H9 (cell line): Measurements from ENCODE around the gene HS2ST1. TPM values are rescaled to one million over a fixed set of nuclear protein-coding genes. Genes with fewer than 3 reads are reported as not detected.

Experiments
- DNase-seq: peaks from one replicate; pipeline ENCODE4 v3.0.0-alpha.2; 2017
- H2AFZ ChIP-seq: one replicate; pipeline ENCODE4 v1.6.1; 2013; ENCODE audit warnings: mild to moderate bottlenecking, low read length, control low read depth, moderate library complexity
- H2AK5ac ChIP-seq: 2 replicates; pipeline ENCODE4 v1.6.1; 2013; ENCODE audit warnings: low read length, control low read depth, mixed read lengths; ENCODE audit not compliant: insufficient read length
- H2BK120ac ChIP-seq: one replicate; pipeline ENCODE4 v1.6.1; 2013; ENCODE audit warnings: low read depth, mild to moderate bottlenecking, low read length, control low read depth, inconsistent platforms; ENCODE audit not compliant: poor library complexity, severe bottlenecking
- H2BK12ac ChIP-seq: 2 replicates; pipeline ENCODE4 v1.6.1; 2013; ENCODE audit warnings: low read length, control low read depth, mixed read lengths, low read depth; ENCODE audit not compliant: insufficient read length
- H2BK15ac ChIP-seq: 2 replicates; pipeline ENCODE4 v1.6.1; 2013; ENCODE audit warnings: low read depth, low read length, control low read depth
- H2BK20ac ChIP-seq: one replicate; pipeline ENCODE4 v1.6.1; 2013; ENCODE audit warnings: low read depth, mild to moderate bottlenecking, low read length, control low read depth, inconsistent platforms; ENCODE audit not compliant: poor library complexity, severe bottlenecking
- H2BK5ac ChIP-seq: 2 replicates; pipeline ENCODE4 v1.6.1; 2013; ENCODE audit warnings: low read length, control low read depth, mixed read lengths; ENCODE audit not compliant: insufficient read length
- H3K14ac ChIP-seq: 2 replicates; pipeline ENCODE4 v1.6.1; 2013; ENCODE audit warnings: low read length, control low read depth; ENCODE audit not compliant: insufficient read depth
- H3K18ac ChIP-seq: 2 replicates; pipeline ENCODE4 v1.6.1; 2013; ENCODE audit warnings: low read depth, mild to moderate bottlenecking, mixed read lengths, low read length, control low read depth; ENCODE audit not compliant: insufficient read length
- H3K23ac ChIP-seq: 2 replicates; pipeline ENCODE4 v1.6.1; 2013; ENCODE audit warnings: low read length, control low read depth, mixed read lengths, low read depth; ENCODE audit not compliant: insufficient read length
- H3K23me2 ChIP-seq: 2 replicates; pipeline ENCODE4 v1.6.1; 2013; ENCODE audit warnings: low read depth, mild to moderate bottlenecking, mixed read lengths, low read length, control low read depth; ENCODE audit not compliant: insufficient read length, poor library complexity, severe bottlenecking
- H3K27ac ChIP-seq: 2 replicates; pipeline ENCODE4 v1.5.1; 2013; ENCODE audit warnings: low read length, control low read depth, mixed read lengths, low read depth; ENCODE audit not compliant: insufficient read length
- H3K27me3 ChIP-seq: 2 replicates; pipeline ENCODE4 v1.6.1; 2013; ENCODE audit warnings: low read length, control low read depth, inconsistent platforms; ENCODE audit not compliant: insufficient read depth
- H3K4ac ChIP-seq: 2 replicates; pipeline ENCODE4 v1.6.1; 2013; ENCODE audit warnings: low read depth, mild to moderate bottlenecking, control low read depth, inconsistent platforms, low read length, moderate library complexity
- H3K4me1 ChIP-seq: 2 replicates; pipeline ENCODE4 v1.6.1; 2013; ENCODE audit warnings: low read length, control low read depth, inconsistent platforms; ENCODE audit not compliant: insufficient read depth
- H3K4me2 ChIP-seq: 2 replicates; pipeline ENCODE4 v1.6.1; 2013; ENCODE audit warnings: low read length, control low read depth, mixed read lengths; ENCODE audit not compliant: insufficient read length, insufficient read depth
- H3K56ac ChIP-seq: 2 replicates; pipeline ENCODE4 v1.6.1; 2013; ENCODE audit warnings: low read depth, mild to moderate bottlenecking, mixed read lengths, low read length, control low read depth; ENCODE audit not compliant: insufficient read length
- H3K79me1 ChIP-seq: 2 replicates; pipeline ENCODE4 v1.6.1; 2013; ENCODE audit warnings: low read depth, mild to moderate bottlenecking, moderate library complexity, low read length, control low read depth, inconsistent platforms; ENCODE audit not compliant: insufficient read depth, poor library complexity, severe bottlenecking
- H3K79me2 ChIP-seq: 2 replicates; pipeline ENCODE4 v1.6.1; 2013; ENCODE audit warnings: low read length, control low read depth, inconsistent platforms; ENCODE audit not compliant: insufficient read depth
- H3K9ac ChIP-seq: 2 replicates; pipeline ENCODE4 v1.6.1; 2013; ENCODE audit warnings: low read length, control low read depth, mixed read lengths; ENCODE audit not compliant: insufficient read length; ENCODE audit errors: extremely low read depth
- H3K9me3 ChIP-seq: one replicate; pipeline ENCODE4 v1.6.1; 2013; ENCODE audit warnings: low read depth, low read length, inconsistent platforms; ENCODE audit not compliant: control insufficient read depth
- H3T11ph ChIP-seq: one replicate; pipeline ENCODE4 v1.6.1; 2013; ENCODE audit warnings: mild to moderate bottlenecking, low read length, control low read depth, inconsistent platforms
- H4K20me1 ChIP-seq: one replicate; pipeline ENCODE4 v1.6.1; 2013; ENCODE audit not compliant: control insufficient read depth, insufficient read length, insufficient read depth
- H4K5ac ChIP-seq: 2 replicates; pipeline ENCODE4 v1.6.1; 2013; ENCODE audit warnings: low read depth, mild to moderate bottlenecking, mixed read lengths, low read length, control low read depth; ENCODE audit not compliant: insufficient read length
- H4K8ac ChIP-seq: replicated peaks from 2 replicates; pipeline ENCODE4 v1.6.1; 2013; ENCODE audit warnings: low read length, control low read depth, mixed read lengths, low read depth; ENCODE audit not compliant: insufficient read length
- H4K91ac ChIP-seq: 2 replicates; pipeline ENCODE4 v1.6.1; 2013; ENCODE audit warnings: low read depth, mild to moderate bottlenecking, moderate library complexity, mixed read lengths, low read length, control low read depth; ENCODE audit not compliant: insufficient read length
- H3K27ac Mint-ChIP-seq, 3 experiments: 2 replicates in 2 of 3; 3 replicates in 1 of 3; pipeline ENCODE4 v1.8.0; 2020 to 2021; ENCODE audit warnings: mixed read lengths in 3 of 3, mild to moderate bottlenecking in 1 of 3, moderate library complexity in 1 of 3
- H3K27me3 Mint-ChIP-seq: 2 replicates; pipeline ENCODE4 v1.8.0; 2021; ENCODE audit warnings: low read depth, mild to moderate bottlenecking, moderate library complexity, mixed read lengths
- H3K36me3 Mint-ChIP-seq, 3 experiments: 2 replicates in 2 of 3; 3 replicates in 1 of 3; pipeline ENCODE4 v1.8.0; 2020 to 2021; ENCODE audit warnings: low read depth in 3 of 3, mixed read lengths in 3 of 3; ENCODE audit not compliant: insufficient read depth in 1 of 3
- H3K4me1 Mint-ChIP-seq, 2 experiments: 2 replicates each; pipeline ENCODE4 v1.8.0; 2020; ENCODE audit warnings: mixed read lengths in 2 of 2
- H3K4me3 Mint-ChIP-seq, 2 experiments: 2 replicates in 1 of 2; 3 replicates in 1 of 2; pipeline ENCODE4 v1.8.0; 2020 to 2021; ENCODE audit warnings: mild to moderate bottlenecking in 2 of 2, mixed read lengths in 2 of 2, moderate library complexity in 1 of 2
- H3K9me3 Mint-ChIP-seq, 2 experiments: 2 replicates in 1 of 2; 3 replicates in 1 of 2; pipeline ENCODE4 v1.8.0; 2020; ENCODE audit warnings: mild to moderate bottlenecking in 2 of 2, mixed read lengths in 2 of 2, moderate library complexity in 1 of 2
- WGBS: extraction: QIAGEN DNeasy Blood & Tissue Kit; methylation state at CpG from one replicate; pipeline ENCODE4 v1.1.7; 2013; ENCODE audit warnings: missing lambda C conversion rate, low lambda C conversion rate, mixed read lengths; ENCODE audit not compliant: insufficient read length; ENCODE audit errors: extremely low coverage; 5-methylcytosine and 5-hydroxymethylcytosine counted together
- total RNA-seq: library from RNA; stranded (reverse); gene quantifications from 2 replicates; pipeline ENCODE4 v1.2.1, GENCODE V29; 2021
- TF ChIP-seq, protein P1 (sequence below): fragments of 200-600 bp; sonication (generic); conservative IDR thresholded peaks from 3 replicates; pipeline ENCODE4 v1.8.0; 2021; ENCODE audit warnings: antibody characterized with exemption, mild to moderate bottlenecking

Gene HS2ST1
- total RNA-seq, 1 experiment from 2014 or later = 20.1 TPM

DNA sequence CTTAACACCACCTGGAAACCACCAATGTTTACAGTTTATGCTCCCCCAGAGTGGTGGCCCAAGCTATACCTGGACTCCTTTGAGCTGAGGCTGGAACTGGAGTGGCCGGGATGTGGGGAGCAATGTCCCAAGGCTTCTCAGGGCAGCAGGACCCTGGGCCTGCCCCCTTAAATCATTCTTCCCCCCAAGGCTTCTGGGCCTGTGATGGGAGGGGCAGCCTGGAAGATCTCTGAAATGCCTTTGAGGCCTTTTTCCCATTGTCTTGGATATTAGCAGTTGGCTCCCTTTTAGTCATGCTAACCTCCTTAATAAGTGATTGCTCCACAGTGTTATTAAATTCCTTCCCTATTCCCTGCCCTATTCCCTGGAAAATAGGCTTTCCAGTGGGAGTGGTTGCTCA lies 185.8 kb downstream of the HS2ST1 start:
- TF ChIP-seq, protein P1, sequence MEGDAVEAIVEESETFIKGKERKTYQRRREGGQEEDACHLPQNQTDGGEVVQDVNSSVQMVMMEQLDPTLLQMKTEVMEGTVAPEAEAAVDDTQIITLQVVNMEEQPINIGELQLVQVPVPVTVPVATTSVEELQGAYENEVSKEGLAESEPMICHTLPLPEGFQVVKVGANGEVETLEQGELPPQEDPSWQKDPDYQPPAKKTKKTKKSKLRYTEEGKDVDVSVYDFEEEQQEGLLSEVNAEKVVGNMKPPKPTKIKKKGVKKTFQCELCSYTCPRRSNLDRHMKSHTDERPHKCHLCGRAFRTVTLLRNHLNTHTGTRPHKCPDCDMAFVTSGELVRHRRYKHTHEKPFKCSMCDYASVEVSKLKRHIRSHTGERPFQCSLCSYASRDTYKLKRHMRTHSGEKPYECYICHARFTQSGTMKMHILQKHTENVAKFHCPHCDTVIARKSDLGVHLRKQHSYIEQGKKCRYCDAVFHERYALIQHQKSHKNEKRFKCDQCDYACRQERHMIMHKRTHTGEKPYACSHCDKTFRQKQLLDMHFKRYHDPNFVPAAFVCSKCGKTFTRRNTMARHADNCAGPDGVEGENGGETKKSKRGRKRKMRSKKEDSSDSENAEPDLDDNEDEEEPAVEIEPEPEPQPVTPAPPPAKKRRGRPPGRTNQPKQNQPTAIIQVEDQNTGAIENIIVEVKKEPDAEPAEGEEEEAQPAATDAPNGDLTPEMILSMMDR = no peak
- Histone ChIP-seq H2BK12ac (no peak overlapping the region), H3K9me3 (no peaks in the 10 kb centered on the region), H3K27me3 (no peaks in the 10 kb centered on the region), H3K79me1 (no peaks in the 10 kb centered on the region), H3K18ac (no peak overlapping the region), H4K20me1 (no peaks in the 10 kb centered on the region), H2BK5ac (no peak overlapping the region), H2AK5ac (no peak overlapping the region), H2BK15ac (no peak overlapping the region), H3K4ac (no peak overlapping the region), H4K8ac (no peak overlapping the region), H2BK120ac (no peak overlapping the region), H3K23ac (no peak overlapping the region), H3K9ac (no peak overlapping the region), H3K56ac (no peak overlapping the region), H4K5ac (no peak overlapping the region), H3K27ac (no peak overlapping the region), H3K79me2 (no peaks in the 10 kb centered on the region), H3K14ac (no peak overlapping the region), H3K23me2 (no peaks in the 10 kb centered on the region), H4K91ac (no peak overlapping the region), H3K4me2 (no peak overlapping the region), H3K4me1 (peaks cover 3% of the 10 kb centered on the region; the same call in 1 of the 2 replicates), H2AFZ (no peak overlapping the region), H2BK20ac (no peak overlapping the region), H3T11ph (no peak overlapping the region)
- Mint-ChIP-seq H3K27me3 (no peaks in the 10 kb centered on the region), H3K27ac (peak overlapping the region in 2 of 3 experiments; percentile 92 to 98; a peak in 5 of 7 replicates), H3K36me3 (peaks cover 22 to 27% (median 26%) of the 10 kb centered on the region in 3 experiments), H3K4me1 (peaks cover 16 to 31% of the 10 kb centered on the region in 2 experiments), H3K4me3 (no peak overlapping the region), H3K9me3 (peaks cover 6 to 14% of the 10 kb centered on the region in 2 experiments)
- WGBS = no CpG with 5 or more reads among the region's 1 CpG
- peak; percentile 38 for DNase-seq
